GM10266 (cell line): ENCODE data around the gene MSANTD2.

Source experiments
- DNase-seq: peaks from one replicate; pipeline ENCODE4 v3.0.0; 2012; ENCODE audit errors: extremely low spot score
- CTCF ChIP-seq: IDR thresholded peaks from 2 replicates; pipeline ENCODE4 v1.5.1; 2012; ENCODE audit warnings: mild to moderate bottlenecking, low read depth; ENCODE audit not compliant: control insufficient read depth, insufficient read depth; ENCODE audit errors: missing control alignments

MSANTD2 gene

GRCh38 chr11:124840666-124841065 is 40.5 kb upstream of the MSANTD2 start:
- TF ChIP-seq CTCF = no peak
- no peak for DNase-seq

- DNase-seq = no peak
- no peak for TF ChIP-seq CTCF
Observed at GRCh38 chr11:124839972-124840621, 39.9 kb upstream of the MSANTD2 start.

- no peak for TF ChIP-seq CTCF
Observed at GRCh38 chr11:124839128-124839971, 39.1 kb upstream of the MSANTD2 start.

GRCh38 chr11:124838805-124839127 is 38.6 kb upstream of the MSANTD2 start:
- DNase-seq = no peak
- TF ChIP-seq CTCF = no peak

More at GRCh38 chr11:124839128-124839971, 39.1 kb upstream of the MSANTD2 start:
- DNase-seq = no peak

- peak; percentile 60 for DNase-seq
- peak; percentile 64 for TF ChIP-seq CTCF
Observed at GRCh38 chr11:124837491-124837856, 37.3 kb upstream of the MSANTD2 start.

- no peak for DNase-seq
- no peak for TF ChIP-seq CTCF
Observed at GRCh38 chr11:124835918-124836317, 35.7 kb upstream of the MSANTD2 start.
